Measurements from ENCODE around the gene SPAG5.

- TF ChIP-seq CTCF (conservative IDR thresholded peaks at IDR 0.05) (no peak), ZFX (IDR thresholded peaks at IDR 0.05) (no peak)
Measured at GRCh38 chr17:28624148-28624547, 25.3 kb upstream of the SPAG5 start.
